Right forelimb (tissue), 1 donor: ENCODE data around the gene UNKL.

Source experiments
- DNase-seq: peaks from one replicate; pipeline ENCODE4 v3.0.0-alpha.2; 2018

The UNKL gene, protein sequence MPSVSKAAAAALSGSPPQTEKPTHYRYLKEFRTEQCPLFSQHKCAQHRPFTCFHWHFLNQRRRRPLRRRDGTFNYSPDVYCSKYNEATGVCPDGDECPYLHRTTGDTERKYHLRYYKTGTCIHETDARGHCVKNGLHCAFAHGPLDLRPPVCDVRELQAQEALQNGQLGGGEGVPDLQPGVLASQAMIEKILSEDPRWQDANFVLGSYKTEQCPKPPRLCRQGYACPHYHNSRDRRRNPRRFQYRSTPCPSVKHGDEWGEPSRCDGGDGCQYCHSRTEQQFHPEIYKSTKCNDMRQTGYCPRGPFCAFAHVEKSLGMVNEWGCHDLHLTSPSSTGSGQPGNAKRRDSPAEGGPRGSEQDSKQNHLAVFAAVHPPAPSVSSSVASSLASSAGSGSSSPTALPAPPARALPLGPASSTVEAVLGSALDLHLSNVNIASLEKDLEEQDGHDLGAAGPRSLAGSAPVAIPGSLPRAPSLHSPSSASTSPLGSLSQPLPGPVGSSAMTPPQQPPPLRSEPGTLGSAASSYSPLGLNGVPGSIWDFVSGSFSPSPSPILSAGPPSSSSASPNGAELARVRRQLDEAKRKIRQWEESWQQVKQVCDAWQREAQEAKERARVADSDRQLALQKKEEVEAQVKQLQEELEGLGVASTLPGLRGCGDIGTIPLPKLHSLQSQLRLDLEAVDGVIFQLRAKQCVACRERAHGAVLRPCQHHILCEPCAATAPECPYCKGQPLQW

DNA sequence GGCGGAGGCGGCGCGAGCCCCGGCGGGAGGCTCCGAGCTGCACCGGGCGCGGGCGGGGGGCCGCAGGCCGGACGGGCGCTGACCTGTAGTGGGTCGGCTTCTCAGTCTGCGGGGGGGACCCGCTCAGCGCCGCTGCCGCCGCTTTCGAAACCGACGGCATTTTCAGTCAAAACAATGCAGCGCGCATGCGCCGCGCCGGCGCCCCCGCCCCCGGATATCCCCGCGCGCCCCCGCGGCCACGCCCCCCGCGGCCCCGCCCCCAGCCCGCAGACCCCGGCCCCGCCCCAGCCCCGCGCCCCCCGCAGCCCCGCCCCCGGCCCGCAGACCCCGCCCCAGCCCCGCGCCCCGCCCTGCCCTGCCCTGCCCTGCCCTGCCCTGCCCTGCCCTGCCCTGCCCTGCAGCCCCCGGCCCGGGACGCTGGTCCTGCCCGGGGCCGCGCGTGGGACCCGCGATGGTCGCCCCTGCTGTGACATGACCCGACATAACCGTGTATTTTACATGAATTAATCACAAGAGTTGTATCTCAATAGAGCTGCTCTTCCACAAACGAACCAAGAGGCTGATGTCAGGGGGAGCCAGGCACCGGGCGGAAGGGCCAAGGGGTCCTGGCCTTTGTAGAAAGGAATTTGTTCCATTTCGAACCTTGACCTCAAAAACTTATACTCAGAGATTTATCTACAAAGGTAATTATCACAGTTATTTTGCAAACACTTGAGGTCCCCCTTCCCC lies at the start of gene UNKL:
UNKL (minus strand) TSS at position 173 of the 729 bp plus-strand sequence; CDS start at position 160, 13 bp downstream.
- peak; percentile 85 for DNase-seq

DNA sequence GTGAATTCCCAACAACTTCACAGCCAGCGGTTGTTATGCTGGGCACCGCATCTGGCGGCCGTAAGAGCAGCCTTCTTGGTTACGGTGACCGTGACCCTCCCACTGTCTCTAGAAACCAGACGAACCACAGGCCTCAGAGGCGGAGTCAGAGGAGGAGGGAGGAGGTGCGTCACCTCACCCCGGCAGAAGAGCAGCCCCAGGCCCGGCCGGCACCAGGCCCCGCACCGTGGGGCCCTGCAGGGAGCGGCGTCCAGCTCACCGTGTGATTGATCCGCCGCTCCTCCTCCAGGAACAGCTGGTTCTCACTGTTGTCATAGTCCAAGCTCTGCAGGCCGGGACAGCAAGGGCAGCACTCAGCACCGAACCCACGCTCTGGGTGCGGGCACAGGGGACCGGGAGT lies 46.6 kb upstream of the UNKL start:
- no peak for DNase-seq

DNA sequence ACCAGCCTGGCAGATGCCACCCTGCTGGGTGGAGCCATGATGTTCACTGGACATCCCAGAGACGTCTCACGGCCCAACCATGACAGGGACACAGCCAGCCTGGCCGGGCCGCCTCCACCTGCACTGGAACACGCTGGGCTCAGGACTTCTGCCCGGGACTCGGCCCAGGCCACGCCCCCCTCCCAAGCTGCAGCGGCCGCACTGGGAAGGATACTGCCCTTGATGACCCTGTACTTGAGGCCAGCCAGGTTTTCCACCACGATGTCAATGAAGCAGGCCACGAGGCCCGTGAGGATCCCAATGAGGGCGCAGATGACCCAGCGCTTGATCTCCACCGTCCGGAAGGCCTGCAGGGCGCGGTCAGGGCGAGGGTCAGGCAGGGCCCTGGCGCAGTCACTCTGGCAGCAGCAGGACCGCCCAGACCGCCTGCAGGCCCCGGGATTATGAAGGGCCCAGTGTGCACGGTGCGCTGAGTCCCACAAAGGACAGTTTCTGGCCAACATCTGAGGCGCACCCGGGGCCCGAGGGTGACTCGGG lies 46.2 kb upstream of the UNKL start:
- DNase-seq: no peak

DNA sequence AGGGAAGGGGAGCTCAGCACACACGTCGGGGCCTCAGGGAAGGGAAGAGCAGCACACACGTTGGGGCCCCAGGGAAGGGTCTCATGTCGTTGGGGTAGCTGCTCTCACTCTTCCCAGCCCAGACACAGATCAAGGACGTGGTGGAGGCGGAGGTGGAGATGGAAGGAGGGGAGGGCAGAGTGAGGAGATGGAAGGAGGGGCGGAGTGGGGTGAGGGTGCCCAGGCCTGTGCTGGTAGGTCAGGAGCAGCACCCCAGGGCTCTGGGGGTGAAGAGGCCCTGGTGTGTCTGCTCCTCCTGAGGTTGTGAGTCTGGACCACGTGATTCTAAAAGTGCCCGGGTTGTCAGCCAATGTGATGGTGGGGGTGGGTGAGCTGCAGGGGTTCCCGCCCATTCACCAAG lies 45.5 kb upstream of the UNKL start:
- DNase-seq: no peak

DNA sequence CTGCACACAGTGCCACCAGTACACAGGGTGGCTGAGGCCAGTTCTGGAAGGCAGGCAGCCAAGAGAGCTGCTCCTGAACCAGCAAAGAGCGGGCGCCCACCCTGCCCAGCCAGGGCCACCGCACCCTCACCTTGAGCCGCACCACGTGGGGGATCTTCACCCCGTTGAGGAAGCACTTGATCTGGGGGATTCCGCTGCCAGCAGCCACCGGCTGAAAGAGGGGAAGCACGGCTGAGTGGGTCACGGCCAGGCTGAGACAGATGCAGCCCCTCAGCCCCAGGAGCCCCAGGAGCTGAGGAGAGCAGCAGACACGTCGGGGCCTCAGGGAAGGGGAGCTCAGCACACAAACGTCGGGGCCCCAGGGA lies 44.5 kb upstream of the UNKL start:
- no peak for DNase-seq

DNA sequence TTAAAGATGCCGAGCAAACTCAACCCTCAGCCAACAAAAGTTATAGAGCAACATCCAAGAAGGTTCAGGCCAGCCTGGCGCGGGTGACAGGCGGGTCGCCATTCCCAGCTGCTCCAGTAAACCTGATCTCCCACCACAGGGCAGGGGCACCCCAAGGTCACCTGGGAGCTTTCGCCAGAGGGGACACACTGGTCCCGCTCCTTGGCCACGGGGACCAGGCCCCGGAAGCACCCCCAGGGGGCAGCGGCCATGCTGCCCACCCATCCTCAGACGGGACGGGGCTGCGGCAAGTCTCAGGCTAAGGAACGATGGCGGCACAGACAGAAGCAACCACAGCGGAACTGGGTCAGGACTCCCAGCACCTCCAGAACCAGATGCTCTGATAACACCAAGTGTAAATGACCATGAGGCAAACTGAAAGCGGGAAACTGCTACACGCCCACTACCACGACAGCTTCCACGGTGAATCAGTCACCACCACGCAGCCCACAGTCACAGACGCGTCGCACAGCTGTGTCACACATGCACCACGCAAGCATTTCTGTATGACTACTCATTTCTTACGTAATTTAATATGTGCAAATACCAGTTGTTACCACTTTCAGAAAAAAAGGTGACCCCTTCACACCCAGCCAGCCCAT lies 44.0 kb upstream of the UNKL start:
- DNase-seq: no peak

DNA sequence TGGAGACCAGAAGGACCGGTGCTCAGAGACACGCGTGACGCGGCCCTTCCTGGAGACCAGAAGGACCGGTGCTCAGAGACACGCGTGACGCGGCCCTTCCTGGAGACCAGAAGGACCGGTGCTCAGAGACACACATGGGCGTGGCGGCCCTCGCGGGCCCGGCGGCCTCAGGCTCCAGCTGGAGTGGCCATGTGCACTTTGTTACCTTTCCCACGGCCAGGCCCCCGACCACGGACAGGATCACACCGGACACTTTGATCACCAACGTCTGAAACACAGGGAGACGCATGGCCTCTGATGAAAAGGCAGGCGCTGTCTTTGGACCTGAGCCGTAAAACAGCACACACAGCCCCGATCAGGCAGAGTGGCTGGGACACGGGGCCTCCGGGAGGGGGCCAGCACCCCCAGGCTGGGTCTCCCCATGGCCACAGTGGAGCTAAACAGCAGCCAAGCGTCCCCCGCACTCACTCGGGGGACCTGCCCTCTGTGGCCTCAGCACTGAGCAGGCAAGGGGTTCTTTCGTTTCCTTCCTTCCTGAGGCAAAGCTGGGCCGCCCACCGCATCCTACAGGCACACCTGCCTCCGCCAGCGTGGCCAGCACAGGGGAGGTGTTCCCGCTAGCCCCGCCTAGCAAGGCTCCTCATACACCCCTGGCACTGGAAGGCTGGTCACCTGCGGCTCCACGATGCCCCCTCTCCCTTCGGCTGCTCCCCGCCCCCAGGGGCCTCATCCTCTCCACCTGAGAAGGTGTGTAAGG lies 43.2 kb upstream of the UNKL start:
- DNase-seq: no peak

DNA sequence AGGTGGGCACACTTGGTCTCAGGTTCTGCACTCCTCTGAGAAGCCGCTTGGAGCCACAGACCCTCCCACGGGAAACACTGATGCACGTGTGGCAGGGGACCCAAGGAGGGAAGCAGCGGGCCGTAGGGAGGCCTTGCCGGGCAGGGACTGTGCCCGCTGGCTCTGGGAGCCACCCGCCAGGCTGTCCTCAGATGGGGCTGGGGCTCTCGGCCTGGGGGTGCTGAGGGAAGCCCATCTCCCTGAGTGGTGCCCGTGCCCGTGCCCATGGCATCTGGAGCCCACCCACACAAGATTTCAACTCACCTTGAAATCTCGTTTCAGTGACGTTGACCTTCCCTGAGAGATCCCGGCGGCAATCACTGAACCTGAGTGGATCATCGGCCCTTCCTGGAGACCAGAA lies 42.4 kb upstream of the UNKL start:
- DNase-seq: no peak

DNA sequence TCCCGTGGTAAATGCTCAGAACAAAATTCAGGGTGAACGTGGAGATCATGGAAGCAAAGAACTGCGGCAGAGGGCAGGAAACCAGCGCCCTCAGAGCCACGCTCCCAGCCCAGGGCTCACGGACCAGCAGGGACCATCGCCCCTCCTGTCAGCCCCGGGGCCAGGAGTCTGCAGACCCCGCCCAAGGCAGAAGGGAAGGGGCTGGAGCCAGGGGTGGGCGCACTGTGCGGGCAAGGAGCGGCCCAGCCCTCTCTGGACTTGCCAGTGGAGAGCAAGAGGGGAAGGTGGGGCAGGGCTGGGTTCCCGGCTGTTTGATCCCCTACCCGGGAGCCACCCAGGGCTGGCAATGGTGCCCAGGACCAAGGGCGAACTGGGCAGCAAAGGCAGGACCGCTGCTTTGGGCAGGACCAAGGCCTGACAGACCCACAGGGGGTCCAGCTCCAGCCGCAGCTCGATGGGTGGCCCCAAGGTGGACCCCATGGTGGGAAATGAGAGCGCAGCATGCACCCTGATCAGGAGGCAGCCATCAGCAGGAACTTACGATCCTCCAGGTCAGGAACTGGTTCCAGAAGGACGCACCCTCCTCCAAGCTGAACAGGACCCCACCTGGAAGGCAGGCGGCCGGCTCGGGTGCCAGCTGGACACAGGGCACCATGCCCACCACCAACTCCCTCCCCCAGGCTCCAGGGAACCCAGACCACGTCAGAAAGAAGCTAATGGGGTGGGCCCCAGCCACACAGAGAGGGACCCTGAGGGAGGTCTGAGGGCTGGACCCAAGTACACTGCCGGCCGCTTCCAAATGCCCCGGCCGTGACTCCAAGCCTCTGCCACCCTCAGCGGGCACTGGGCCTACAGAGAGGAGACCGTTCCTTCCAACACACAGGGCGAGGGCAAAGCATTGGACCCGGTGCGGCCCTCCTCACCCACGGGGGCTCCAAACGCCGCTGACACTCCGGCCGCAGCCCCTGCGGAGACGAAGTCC lies 41.0 kb upstream of the UNKL start:
- DNase-seq: no peak

DNA sequence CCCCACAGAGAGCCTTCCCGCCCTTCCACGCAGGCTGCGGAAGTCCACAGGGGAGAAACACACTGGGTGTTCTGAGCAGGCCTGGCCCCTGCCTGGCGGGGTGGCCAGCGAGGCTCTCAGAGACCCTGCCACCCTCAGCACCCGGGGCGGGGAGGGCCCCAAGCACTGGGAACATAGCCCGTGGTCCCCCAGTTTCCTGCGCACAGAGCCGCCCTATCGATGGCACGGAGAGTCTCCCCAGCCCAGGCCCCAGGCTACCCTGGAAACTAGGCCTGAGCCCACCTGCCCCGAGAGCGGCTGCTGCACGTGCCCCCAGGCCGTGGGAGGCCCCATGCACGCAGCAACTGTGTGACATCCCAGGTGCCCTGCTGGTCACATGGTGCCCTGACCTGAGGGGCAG lies 40.1 kb upstream of the UNKL start:
- no peak for DNase-seq

DNA sequence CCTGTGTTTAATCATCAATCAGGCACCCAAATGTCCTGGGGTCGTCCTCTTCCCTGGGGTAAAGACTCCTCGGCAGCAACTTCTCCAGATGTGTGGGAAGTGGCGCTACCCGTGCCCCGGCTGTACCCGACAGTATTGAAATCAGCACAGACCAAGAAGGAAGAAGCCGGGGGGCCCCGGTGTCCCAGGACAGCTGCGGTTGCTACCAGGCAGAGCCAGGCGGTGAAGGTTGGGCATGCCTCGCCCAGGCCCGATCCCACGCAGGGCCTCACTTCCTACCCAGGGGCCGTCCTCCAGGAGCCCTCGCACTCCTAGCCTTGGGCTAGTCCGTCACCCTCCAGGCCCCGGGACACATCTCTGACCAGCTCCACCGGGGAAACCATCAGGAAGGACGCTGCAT lies 38.8 kb upstream of the UNKL start:
- no peak for DNase-seq

DNA sequence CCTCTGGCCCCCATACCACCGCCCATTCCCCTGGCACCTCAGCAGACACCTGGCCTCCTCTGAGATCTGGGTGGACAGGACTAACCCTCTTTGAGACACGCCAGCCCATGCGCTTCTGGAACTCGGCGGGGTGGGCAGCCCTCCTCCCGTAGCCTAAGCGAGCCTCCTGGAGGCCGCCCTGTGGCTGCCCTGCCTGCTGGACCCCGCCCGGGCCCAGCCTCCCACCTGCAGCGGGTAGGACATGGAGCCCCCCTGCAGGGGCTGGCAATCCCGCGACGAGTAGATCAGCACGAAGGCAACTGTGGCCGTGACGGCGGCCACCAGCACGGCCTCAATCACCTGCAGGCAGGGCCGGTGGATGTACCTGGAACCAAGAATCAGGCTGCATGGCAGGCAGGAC lies 38.0 kb upstream of the UNKL start:
- DNase-seq: no peak

DNA sequence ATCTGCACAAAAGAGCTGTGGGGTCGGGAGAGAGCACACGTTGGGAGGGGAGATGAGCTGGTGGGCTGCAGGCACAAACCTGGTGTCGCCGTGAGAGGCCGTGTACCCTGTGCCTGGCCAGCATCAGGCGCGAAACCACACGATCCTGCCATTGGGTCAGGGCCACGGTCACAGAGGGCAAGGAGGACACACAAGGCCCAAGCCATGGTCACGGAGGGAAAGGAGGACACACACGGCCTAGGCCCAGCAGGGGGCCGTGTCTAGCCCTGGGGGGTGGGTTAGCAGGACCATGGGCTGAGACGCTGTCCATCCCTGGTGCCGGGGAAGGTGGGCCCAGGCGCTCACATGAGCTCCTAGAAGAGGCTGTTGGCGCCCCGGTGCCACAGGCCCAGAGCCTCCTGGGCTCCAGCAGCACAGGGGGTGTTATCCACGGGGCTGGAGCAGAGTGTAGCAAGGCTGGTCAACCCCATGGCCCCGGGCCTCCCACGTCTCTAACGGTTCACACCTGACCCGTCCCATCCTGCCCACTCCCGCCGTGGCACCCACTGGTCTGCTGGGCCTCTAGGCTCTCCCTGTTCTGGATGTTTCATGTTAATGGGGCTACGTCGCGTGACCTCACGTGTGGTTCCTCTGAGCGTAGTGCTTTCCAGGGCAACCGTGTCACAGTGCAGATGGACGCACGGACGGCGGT lies 37.3 kb upstream of the UNKL start:
- no peak for DNase-seq

DNA sequence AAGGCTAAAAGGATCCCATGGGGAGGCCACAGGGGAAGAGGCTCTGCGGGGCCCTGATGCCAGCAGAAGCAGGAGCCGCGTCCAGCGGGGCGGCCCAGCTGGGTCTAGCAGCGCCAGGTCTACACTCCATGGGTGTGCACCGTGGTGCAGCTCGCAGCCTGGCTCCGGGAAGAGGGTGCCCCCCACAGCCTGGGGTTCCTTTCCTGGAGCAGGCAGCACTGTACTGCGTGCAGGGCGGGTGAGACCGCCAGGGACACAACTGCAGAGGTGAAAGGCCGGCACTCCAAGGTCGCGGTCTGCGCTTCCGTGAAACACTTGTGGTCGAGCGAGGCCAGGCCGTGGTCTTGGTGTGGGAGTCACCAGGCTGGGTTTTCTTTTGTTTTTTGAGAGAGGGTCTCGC lies 36.3 kb upstream of the UNKL start:
- no peak for DNase-seq

DNA sequence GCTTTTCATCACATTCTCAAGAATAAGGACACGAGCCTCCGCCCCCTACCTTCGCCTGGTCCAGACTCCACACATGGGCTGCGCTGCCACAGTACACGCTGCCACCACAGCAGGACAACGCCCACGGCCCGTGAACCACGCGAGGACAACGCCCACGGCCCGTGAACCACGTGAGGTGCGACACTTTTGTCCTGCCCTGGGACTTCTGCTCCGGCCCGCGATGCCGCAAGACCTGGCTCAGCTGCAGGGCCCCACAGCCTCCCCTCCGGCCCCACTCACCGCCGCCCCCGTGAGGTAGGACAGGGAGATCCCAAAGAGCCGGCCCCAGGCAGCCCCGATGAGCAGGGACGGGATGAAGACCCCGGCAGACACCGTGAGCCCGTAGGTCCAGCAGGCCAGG lies 35.7 kb upstream of the UNKL start:
- DNase-seq: no peak

DNA sequence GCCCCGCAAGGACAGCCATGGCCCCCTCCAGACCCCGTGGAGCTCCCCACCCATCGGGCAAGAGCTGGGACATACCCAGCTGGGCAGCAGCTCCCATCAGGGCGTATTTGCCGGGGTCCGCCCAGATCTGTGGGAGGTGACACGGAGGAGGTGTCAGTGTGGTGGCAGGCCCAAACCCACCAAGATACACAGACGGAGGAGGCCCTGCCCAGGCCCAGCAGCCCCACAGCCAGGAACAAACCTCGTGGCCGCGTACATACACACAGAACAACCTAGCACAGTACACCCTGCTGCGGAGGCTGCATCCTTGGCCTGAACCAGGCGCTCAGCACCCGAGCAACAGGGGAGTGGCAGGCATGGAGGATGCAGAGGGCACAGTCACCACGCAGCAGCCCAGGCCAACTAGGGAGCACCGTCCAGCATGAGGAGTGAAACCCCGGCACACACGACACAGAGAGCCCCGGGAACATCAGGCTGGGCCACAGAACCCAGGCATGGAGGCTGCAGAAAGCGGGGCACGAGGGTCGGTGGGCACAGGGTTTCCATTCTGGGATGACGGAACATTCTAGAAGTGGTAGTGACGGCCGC lies 34.8 kb upstream of the UNKL start:
- no peak for DNase-seq

DNA sequence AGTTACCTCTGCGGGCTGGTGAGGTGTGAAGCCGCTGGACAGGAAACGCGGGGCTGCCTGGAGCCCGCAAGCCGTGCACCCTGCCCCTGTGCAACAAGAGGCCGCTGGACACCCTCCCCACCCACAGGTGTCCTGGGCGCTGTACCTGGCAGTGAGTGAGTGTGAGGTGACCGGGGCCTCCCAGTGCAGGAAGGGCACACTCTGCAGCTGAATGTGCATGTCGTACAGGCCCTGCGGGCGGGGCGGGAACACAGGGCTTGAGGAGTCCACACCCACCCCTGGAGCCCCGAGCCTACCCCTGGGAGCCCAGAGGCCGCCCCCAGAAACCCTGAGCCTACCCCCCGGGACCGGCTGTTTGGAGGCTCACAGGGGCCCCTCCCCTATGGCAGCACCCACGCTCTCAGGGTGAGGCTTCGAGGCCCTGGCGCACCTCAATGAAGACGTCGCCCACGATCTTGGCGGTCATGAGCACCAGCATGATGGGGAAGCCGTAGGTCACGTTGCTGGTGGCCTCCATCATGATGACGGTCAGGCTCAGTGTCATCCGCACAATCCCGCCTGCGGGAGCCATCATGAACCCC lies 34.1 kb upstream of the UNKL start:
- DNase-seq: no peak

DNA sequence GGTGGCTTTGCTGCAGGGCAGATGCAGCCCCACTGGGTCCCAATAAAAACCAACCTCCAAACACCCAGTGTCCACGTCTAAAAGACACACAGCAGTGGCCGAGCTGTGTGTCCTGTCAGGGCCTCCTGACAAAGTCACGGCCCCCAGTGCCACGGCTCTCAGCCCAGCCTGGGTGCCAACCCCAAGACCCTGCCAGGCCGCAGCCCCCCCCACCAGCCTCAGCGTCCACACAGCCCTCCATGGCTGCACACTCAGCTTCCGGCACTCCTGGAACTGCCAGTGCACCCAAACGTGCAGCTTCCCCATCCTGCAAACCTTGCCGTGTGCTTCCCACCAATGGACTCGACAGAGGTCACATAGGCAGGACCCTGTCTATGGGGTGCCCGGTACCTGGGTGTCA lies 33.5 kb upstream of the UNKL start:
- DNase-seq: no peak

DNA sequence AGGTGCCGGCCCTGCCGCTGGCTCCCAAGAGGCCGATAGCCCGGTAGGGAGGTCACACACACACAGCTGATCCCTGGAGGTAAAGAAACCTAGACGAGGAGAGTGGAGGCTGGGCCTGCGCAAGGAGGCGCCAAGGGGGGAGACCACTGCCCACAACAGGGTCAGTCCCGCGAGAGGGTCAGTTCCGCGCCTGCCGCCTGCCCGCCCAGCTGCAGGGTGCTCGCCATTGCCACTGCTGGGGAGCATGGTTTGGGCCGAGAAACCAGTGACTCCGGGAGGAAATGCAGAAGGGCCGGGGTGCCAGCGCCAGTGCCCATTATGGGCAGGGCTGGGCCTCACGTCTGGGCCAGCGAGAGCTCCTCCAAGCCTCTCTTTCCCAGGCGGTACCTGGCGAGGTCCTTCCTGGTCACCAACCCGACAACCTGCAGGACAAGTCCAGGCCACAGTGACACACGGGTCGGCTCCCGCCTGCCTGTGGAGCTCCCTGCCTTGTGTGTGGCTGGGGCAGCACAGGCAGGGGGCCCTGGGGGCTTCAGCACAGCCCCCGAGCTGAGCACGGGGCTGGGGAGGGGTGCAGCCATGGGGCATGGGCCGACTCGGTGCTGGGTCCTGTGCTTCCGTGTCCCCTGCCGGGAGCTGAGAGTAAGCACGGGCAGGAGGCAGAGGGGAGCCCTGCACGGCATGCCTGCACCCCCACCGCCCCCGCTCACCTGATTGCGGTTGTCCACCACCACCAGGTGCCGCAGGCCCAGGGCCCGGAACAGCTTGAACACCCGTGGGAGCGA lies 32.0 kb upstream of the UNKL start:
- DNase-seq: no peak
